Neural cell (in vitro differentiated cells): ENCODE measurements around the gene AZU1. TPM values are rescaled to one million over a fixed set of nuclear protein-coding genes. Genes with fewer than 3 reads are reported as not detected.

Experiments
- H2AFZ ChIP-seq: fragments of 200-600, 300-800 bp; sonication (generic), shearing (Covaris generic); 2 replicates; pipeline ENCODE4 v1.6.0; 2014; ENCODE audit warnings: low read depth, mild to moderate bottlenecking, antibody characterized with exemption, low read length, moderate library complexity
- H3F3A ChIP-seq: fragments of 200-600 bp; shearing (Covaris generic); 2 replicates; pipeline ENCODE4 v1.6.1; 2016; ENCODE audit warnings: mild to moderate bottlenecking, moderate library complexity, mixed read lengths, antibody characterized with exemption, low read length; ENCODE audit not compliant: insufficient read depth, poor library complexity, severe bottlenecking
- H3K27ac ChIP-seq: fragments of 200-600, 300-800 bp; sonication (generic), shearing (Covaris generic); 2 replicates; pipeline ENCODE4 v1.5.1; 2014; ENCODE audit warnings: mild to moderate bottlenecking, low read length, moderate library complexity
- H3K27me3 ChIP-seq: fragments of 300-800, 200-600 bp; sonication (generic), shearing (Covaris generic); 2 replicates; pipeline ENCODE4 v1.6.0; 2014; ENCODE audit warnings: mild to moderate bottlenecking, low read depth, low read length, moderate library complexity; ENCODE audit not compliant: insufficient read depth
- H3K36me3 ChIP-seq: fragments of 300-800, 200-600 bp; sonication (generic), shearing (Covaris generic); 2 replicates; pipeline ENCODE4 v1.5.1; 2014; ENCODE audit warnings: mild to moderate bottlenecking, antibody characterized with exemption, low read length, moderate library complexity; ENCODE audit not compliant: insufficient read depth
- H3K4me2 ChIP-seq: fragments of 300-800, 200-600 bp; sonication (generic), shearing (Covaris generic); 2 replicates; pipeline ENCODE4 v1.6.0; 2014; ENCODE audit warnings: mild to moderate bottlenecking, low read length
- H3K4me3 ChIP-seq: fragments of 300-800, 200-600 bp; sonication (generic), shearing (Covaris generic); 2 replicates; pipeline ENCODE4 v1.5.1; 2014; ENCODE audit warnings: mild to moderate bottlenecking, low read length, moderate library complexity
- H3K79me2 ChIP-seq: fragments of 200-600 bp; shearing (Covaris generic); replicated peaks from 2 replicates; pipeline ENCODE4 v1.6.0; 2014; ENCODE audit warnings: mild to moderate bottlenecking, low read length, moderate library complexity; ENCODE audit not compliant: insufficient read depth
- H3K9ac ChIP-seq: fragments of 300-800, 200-600 bp; sonication (generic), shearing (Covaris generic); 2 replicates; pipeline ENCODE4 v1.6.1; 2016; ENCODE audit warnings: mild to moderate bottlenecking, low read length, mixed read lengths
- H3K9me2 ChIP-seq: fragments of 200-600 bp; shearing (Covaris generic); 2 replicates; pipeline ENCODE4 v1.6.1; 2016; ENCODE audit warnings: mild to moderate bottlenecking, low read length, mixed read lengths; ENCODE audit not compliant: insufficient read depth
- H3K9me3 ChIP-seq: fragments of 200-600, 300-800 bp; sonication (generic), shearing (Covaris generic); 2 replicates; pipeline ENCODE4 v1.6.1; 2016; ENCODE audit warnings: mild to moderate bottlenecking, mixed run types, low read length, moderate library complexity, mixed read lengths
- H4K20me1 ChIP-seq: fragments of 200-600 bp; shearing (Covaris generic); 2 replicates; pipeline ENCODE4 v1.6.1; 2016; ENCODE audit warnings: mild to moderate bottlenecking, mixed run types; ENCODE audit not compliant: insufficient read depth
- CTCF ChIP-seq: fragments of 450-650 bp; IDR thresholded peaks from 2 replicates; pipeline ENCODE4 v1.5.1; 2014; ENCODE audit warnings: antibody characterized with exemption, mild to moderate bottlenecking, moderate library complexity; ENCODE audit not compliant: poor library complexity, severe bottlenecking
- EP300 ChIP-seq: fragments of 450-650 bp; conservative IDR thresholded peaks from 2 replicates; pipeline ENCODE4 v1.6.1; 2014; ENCODE audit warnings: antibody characterized with exemption, mild to moderate bottlenecking, moderate library complexity; ENCODE audit not compliant: poor library complexity, severe bottlenecking
- EZH2 ChIP-seq: fragments of 200-600, 300-800 bp; shearing (Covaris generic), sonication (generic); IDR thresholded peaks from 2 replicates; pipeline ENCODE4 v1.6.1; 2014; ENCODE audit warnings: antibody characterized with exemption, low read length, borderline replicate concordance, mild to moderate bottlenecking; ENCODE audit not compliant: insufficient read depth, poor library complexity, severe bottlenecking
- MXI1 ChIP-seq: fragments of 450-650 bp; conservative IDR thresholded peaks from 2 replicates; pipeline ENCODE4 v1.6.1; 2014; ENCODE audit warnings: antibody characterized with exemption, mild to moderate bottlenecking; ENCODE audit not compliant: poor library complexity, severe bottlenecking
- POLR2AphosphoS5 ChIP-seq: IDR thresholded peaks from 2 replicates; pipeline ENCODE4 v1.6.1; 2012
- RAD21 ChIP-seq: fragments of 450-650 bp; conservative IDR thresholded peaks from 2 replicates; pipeline ENCODE4 v1.6.1; 2014; ENCODE audit warnings: antibody characterized with exemption, mild to moderate bottlenecking, moderate library complexity
- REST ChIP-seq: IDR thresholded peaks from 2 replicates; pipeline ENCODE4 v1.6.1; 2012; ENCODE audit warnings: borderline replicate concordance
- SMC3 ChIP-seq: fragments of 450-650 bp; conservative IDR thresholded peaks from 2 replicates; pipeline ENCODE4 v1.6.1; 2014; ENCODE audit warnings: antibody characterized with exemption, mild to moderate bottlenecking, moderate library complexity; ENCODE audit not compliant: poor library complexity
- TAF1 ChIP-seq: IDR thresholded peaks from 2 replicates; pipeline ENCODE4 v1.6.1; 2012; ENCODE audit warnings: low read depth
- polyA plus RNA-seq: library from polyadenylated mRNA; depleted of rRNA; stranded (reverse); fragments of >200 nt; gene quantifications from 2 replicates; pipeline ENCODE4 v1.2.3, GENCODE V29; 2014

The AZU1 gene
- polyA plus RNA-seq, 1 donor from 2014 or later, result 1.1 TPM

- no peaks in the 10 kb centered on the region for H4K20me1 ChIP-seq
- H3K79me2 ChIP-seq, result peaks cover 25% of the 10 kb centered on the region
- H3K9me2 ChIP-seq, result no peaks in the 10 kb centered on the region
- no peaks in the 10 kb centered on the region for H3K9me3 ChIP-seq
- TF ChIP-seq TAF1 (no peak), EZH2 (no peak), REST (no peak)
- H3K27me3 ChIP-seq, result no peaks in the 10 kb centered on the region
- no peak overlapping the region for H3K9ac ChIP-seq
- no peak overlapping the region for H2AFZ ChIP-seq
- H3K4me3 ChIP-seq, result no peak overlapping the region
- H3F3A ChIP-seq, result no peaks in the 10 kb centered on the region
- no peaks in the 10 kb centered on the region for H3K36me3 ChIP-seq
- H3K4me2 ChIP-seq, result no peak overlapping the region
- no peak overlapping the region for H3K27ac ChIP-seq
Observed at GRCh38 chr19:824885-825284, 2.8 kb upstream of the AZU1 start.

- Histone ChIP-seq H3F3A (no peaks in the 10 kb centered on the region), H3K4me2 (no peak overlapping the region), H2AFZ (no peak overlapping the region), H3K9me2 (no peaks in the 10 kb centered on the region), H3K27ac (no peak overlapping the region), H3K9ac (no peak overlapping the region), H4K20me1 (no peaks in the 10 kb centered on the region), H3K79me2 (peaks cover 14% of the 10 kb centered on the region), H3K9me3 (no peaks in the 10 kb centered on the region), H3K36me3 (no peaks in the 10 kb centered on the region), H3K27me3 (no peaks in the 10 kb centered on the region), H3K4me3 (no peak overlapping the region)
- TF ChIP-seq REST (no peak), EP300 (no peak), EZH2 (no peak), TAF1 (no peak), POLR2AphosphoS5 (no peak), CTCF (no peak), SMC3 (no peak), RAD21 (no peak), MXI1 (no peak)
Observed at GRCh38 chr19:825897-826644, 1.6 kb upstream of the AZU1 start.
